OCI-LY1 (cell line): Measurements from ENCODE around the gene ZNF18.

ENCODE experiments used
- CTCF ChIP-seq: fragments of 200-600 bp; sonication (generic), shearing (Covaris generic); IDR thresholded peaks from 2 replicates; pipeline ENCODE4 v1.5.1; 2017; ENCODE audit warnings: mild to moderate bottlenecking, antibody characterized with exemption, low read length, moderate library complexity, mixed read lengths
- EZH2 ChIP-seq: fragments of 200-600 bp; sonication (generic), shearing (Covaris generic); IDR thresholded peaks from 2 replicates; pipeline ENCODE4 v1.8.0; 2017; ENCODE audit warnings: borderline replicate concordance, mixed run types, mild to moderate bottlenecking, antibody characterized with exemption, low read length, moderate library complexity, mixed read lengths

- TF ChIP-seq CTCF (no peak), EZH2 (no peak)
These were observed 10.9 kb downstream of the ZNF18 start for GRCh38 chr17:11986179-11986941.
